Erythroblast (primary cell): ENCODE results near the gene EIF4B.

ENCODE experiments used
- GATA1 ChIP-seq: IDR thresholded peaks from 2 replicates; pipeline ENCODE4 v1.6.1; 2011; ENCODE audit warnings: low read depth, mild to moderate bottlenecking, control low read depth, low read length, moderate library complexity
- POLR2A ChIP-seq: IDR thresholded peaks from 2 replicates; pipeline ENCODE4 v1.6.1; 2011; ENCODE audit warnings: mild to moderate bottlenecking, low read length

DNA sequence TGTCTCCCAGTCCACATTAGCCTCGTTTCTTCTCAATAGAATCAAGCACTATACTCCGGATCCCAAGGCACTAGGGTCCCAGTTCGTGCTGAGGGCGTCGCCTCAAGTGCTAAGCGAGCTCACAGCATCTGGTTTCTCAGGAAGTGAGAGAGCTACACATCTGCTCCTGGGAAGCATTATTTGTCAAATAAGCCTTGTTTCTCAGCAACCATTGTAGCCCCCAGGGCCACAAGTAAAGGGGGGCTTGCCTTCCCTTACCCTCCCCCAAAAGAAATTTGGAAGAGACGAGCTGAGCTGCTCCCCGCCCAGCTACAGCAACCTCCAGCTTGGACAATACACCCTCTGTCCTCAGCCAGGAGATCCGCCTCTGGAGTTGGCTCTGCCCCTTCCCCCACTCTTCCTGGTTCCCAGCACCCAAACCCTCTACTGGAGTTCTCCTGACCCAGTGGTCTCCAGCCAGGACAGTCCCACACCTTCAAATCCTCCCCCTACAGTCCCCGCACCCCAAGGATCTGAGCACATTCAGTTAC, 37.9 kb downstream of the EIF4B start:
- TF ChIP-seq POLR2A: no peak
- TF ChIP-seq GATA1: no peak
